Activated CD4-positive, CD25-positive, alpha-beta regulatory T cell treated with anti-CD3 and anti-CD28 coated beads, Interleukin-2, amount 50 U/mL, for 24 hours (primary cell): Measurements from ENCODE around the gene KIRREL3.
A peak's percentile ranks its signal among the peaks of the same experiment; 100 is the strongest.

Experiments used
- ATAC-seq, 2 donors: fragments of 150-1000 bp; cut with Tn5 transposase; one replicate each; pipeline ENCODE4 v1.10.0; 2021; ENCODE audit warnings: mild to moderate bottlenecking in 1 of 2, moderate library complexity in 1 of 2

KIRREL3 gene

DNA sequence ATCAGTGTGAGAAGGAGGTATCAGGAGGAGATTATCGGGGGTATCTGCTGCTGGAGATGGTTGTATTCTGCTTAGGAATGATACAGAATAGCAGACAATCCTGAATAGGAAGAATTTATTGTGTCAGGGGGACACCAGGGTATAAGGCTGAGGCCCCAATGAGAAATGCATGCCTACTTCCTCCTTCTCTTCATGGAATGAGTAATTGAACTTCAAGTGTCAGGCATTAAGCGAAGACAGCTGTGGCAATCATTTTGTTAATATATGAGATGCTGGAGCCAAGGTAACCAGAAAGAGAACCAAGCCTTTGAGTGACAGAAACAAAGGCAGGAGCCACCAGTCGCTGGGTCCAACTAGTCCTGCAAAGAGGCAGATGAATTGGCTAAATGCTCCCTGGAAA lies 49.1 kb downstream of the KIRREL3 start:
- ATAC-seq: no peak

- ATAC-seq: no peak
These were observed 51.3 kb downstream of the KIRREL3 start for GRCh38 chr11:126949066-126949891.

GRCh38 chr11:126948563-126948962 lies 52.0 kb downstream of the KIRREL3 start:
- no peak for ATAC-seq

GRCh38 chr11:126945319-126945718 lies 55.3 kb downstream of the KIRREL3 start:
- no peak for ATAC-seq

- no peak for ATAC-seq
These were observed 57.3 kb downstream of the KIRREL3 start for GRCh38 chr11:126943316-126943715.

DNA sequence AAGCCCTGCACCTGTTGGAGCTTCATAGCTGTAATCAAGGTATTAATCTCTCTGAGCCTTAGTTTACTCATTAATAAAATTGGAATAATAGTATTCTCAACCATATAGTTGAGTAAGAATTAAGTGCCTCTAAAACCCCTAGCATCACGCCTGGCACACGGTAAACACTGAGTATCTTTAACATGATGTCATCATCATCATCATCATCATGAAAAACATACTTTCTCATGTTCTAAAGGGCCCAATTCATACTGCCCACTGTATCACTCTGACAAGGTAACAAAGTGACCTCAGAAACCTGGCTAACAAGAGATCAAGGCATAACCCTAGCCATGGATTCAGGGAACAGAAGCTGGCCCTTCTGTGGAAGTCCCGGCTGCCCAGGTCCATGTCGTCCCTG lies 58.4 kb downstream of the KIRREL3 start:
- no peak for ATAC-seq

- ATAC-seq: no peak
These were observed 61.0 kb downstream of the KIRREL3 start for GRCh38 chr11:126939552-126939951.

DNA sequence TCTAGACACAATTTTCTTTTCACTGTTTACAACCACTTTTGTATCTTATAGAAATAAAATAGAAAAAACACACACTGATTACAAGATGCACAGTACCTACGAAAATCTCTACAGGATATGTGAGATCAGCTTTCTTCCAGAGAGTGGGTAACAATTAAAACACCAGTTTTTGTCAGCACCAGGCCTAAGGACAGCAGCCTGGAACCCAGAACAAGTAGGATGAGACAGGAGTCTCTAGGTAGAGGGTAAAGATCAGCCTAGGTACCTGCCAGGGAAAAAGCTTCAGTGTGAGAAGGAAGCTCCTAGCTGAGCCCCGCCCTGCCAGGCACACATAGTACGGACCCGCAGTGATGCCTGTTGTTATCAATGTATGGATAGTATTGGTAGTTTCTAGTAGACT lies 61.9 kb downstream of the KIRREL3 start:
- ATAC-seq: peak in 1 of 2 donors; percentile 9

DNA sequence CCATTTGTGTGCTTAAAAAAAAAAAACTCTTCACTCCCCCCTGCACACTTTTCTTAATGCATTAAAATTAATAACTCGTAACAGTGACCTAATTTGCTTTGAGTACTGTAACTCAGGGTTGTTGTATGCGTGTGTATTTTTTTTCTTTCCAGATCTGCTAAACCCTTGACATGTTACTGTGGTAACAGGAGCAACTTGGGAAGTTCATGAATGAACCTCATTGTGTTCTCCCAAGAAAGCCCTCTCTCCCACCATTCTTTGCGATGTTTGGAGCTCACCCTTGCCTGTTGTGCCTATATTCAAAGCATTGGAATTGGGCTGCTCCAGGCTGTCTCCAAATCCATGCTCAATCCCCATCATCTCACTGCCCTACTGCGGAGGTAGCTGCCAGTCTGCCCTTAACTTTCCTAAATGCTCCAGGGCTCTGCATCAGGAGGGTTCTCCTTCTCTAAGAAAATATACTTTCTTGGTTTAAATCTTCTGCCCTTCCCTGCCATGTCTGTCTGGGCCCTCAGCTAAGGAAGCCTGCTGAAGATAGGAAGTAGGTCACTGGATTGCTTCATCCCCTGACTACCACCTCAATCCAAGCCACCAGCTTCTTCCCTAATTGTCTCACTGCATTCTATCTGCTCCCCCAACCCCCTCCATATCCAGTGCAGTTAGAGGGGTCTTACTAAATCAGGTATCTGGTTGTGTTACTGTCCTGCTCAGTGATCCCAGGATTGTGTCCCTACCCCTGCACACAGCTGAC lies 70.3 kb downstream of the KIRREL3 start:
- no peak for ATAC-seq

DNA sequence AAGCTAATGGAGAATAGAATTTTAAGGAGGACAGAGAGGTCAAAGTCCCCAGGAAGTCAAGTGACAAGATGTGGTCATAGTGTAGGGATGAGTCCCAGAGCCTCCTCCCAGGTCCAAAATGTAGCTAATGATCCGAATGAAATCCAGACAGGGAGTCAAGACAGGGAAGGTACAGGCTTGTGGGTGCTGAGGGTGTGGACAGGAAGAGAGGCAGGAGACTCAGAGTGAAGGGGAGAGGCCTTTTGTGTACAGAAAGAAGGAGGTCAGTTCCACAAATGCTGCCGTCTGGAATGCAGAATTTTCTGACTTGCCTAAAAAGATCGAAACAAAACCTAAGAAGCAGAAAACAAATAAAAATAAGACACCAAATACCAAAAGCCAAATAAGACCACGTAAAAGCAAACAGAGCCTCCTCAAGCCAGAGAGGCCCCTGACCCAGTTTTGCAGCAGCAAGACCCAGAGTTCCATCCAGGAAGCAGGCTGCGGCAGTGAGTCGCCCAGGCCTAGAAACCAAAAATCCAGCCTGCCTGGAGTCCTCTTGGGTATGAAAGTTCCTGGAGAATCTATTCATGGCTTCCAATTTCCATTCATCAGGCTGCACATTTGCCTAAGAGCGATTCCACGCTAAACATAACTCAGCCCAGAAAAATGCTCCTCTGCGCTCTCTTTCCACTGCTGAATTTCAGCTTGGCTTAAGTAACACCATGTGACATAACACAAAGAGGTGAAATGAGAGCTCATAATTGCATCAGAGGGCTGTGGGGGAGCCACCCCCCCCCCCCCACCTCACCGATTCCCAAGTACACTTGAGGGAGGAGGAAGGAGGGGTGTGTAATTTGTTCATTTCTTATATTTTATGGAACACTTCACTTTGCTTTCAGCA lies 71.2 kb downstream of the KIRREL3 start:
- no peak for ATAC-seq

DNA sequence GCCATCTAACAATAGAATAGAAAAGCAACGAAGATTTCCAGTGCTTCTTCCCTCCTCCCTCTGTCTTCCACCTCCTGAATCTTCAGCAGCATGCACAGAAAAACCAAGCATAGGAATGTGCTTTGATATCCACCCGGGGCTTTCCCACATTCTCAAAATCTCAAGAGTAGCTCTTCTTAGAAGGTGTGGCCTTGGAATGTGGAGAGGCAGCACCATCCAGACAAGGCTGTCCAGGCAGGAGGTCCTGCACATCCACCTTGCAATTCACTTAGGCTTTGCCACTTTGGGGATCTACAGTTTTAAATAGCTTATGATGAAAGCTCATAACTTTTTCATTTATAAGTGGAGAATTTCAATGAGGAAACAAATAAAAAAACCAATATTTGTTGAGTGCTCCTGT lies 72.9 kb downstream of the KIRREL3 start:
- no peak for ATAC-seq

GRCh38 chr11:126926376-126926791 lies 74.2 kb downstream of the KIRREL3 start:
- no peak for ATAC-seq

GRCh38 chr11:126925321-126926093 lies 75.1 kb downstream of the KIRREL3 start:
- no peak for ATAC-seq

DNA sequence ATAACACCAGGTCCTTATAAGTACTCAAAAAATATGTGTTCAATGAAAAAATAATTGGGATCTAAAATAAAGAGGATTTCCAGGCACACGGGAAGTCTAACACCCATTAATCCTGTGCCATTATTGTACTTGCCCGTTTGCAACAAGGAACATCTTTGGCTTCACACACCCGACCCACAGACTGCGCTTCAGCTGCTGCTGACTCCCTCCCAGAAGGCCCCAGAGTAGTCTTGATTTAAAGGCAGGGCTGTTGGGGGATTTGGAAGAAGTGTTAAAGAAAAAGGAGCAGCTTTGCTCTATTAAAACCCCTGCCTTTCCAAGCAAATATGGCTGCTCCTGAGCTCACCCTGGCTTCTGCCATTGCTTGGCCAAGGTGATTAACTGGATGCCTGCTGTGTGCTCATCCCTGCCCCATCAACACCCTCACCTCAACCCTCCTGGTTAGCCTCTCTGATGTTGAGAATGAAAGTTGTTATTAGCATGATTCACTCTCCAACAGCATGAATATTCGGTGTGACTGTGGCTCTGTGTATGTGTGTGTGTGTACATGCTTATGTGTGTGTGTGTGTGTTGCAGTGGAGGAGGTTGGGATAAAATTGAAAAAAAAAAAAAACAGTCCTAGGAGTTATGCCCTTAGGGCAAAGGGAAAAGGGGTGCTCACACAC lies 76.1 kb downstream of the KIRREL3 start:
- ATAC-seq: no peak

- no peak for ATAC-seq
These were observed 79.7 kb downstream of the KIRREL3 start for GRCh38 chr11:126920833-126921232.

DNA sequence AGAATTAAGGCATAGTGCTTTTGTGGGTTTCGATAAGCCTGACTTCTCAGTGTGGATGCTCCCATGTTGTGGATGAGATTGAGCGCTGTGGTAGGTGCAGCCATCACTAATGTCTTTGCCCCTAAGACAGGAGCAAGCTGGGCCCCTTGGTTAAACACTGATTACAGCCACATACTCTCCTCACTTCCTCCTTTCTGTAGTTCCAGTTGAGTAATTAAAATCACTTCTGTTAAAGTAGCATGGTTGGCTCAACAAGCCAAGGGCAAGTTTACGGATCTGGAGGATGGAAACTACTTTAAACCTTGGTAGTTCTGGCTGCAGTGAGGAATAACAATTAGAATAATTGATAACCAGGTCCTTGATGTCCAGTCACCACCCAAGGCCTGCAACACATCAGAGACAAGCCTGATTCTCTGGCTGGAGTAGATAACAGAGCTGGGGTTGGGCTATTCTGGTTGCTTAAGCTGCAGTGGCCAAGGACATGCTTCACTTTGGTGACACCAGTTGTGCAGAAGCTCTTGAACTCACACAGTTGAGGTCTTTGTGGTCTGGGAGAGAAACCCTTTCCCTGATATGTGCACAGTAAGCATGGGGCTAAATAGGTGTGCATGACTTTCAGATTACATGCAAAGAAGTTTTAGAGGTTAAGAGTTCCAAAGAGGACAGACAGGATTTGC lies 81.3 kb downstream of the KIRREL3 start:
- ATAC-seq: no peak

DNA sequence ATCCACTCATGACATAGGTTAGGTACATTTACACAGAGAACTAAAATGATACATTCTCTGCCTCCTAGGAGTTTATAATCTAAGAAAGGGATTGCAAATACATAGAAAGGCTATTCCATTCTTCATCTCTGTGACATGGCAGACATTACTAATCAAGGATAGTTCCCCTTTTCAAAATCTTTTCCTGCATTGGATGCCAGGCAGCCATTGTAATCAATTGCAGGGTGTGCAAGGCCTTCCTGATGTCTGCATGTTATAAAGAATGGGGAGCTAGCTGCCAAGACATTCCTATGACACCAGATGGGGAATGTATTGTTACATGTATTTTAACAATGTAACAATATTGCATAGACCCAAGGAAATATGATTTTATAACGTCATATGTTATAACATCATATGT lies 82.0 kb downstream of the KIRREL3 start:
- no peak for ATAC-seq

DNA sequence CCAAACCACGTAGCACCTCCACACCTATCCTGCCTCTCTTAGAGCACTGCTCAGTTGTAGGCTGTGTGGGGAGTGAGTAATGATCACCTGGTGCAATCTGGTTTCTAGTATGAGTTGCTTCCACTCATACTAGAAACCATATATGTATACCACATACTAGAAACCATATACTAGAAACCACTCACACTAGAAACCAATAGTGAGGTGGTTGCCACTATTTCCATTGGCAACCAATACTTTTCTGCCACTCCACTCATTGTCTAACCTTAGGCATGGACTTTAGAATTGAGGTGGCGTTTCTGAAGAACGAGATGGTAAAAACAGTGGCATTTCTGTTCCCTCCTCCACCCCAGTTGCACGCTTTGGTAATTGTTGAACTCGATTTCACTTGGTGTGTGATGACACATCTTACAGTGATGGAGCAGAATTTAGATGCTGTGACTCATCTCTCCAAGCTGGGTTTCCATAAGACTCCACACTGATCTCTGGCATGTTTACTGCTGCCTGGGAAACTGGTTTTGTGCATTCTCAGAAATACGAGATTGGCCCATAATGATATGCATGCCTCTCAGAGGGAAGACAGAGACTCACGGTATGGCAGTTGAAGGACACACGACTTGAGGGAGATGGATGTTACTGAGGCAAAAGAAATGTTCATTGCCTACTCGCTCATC lies 82.9 kb downstream of the KIRREL3 start:
- peak; percentile 60 to 83 for ATAC-seq

GRCh38 chr11:126915430-126915829 lies 85.1 kb downstream of the KIRREL3 start:
- ATAC-seq: no peak

DNA sequence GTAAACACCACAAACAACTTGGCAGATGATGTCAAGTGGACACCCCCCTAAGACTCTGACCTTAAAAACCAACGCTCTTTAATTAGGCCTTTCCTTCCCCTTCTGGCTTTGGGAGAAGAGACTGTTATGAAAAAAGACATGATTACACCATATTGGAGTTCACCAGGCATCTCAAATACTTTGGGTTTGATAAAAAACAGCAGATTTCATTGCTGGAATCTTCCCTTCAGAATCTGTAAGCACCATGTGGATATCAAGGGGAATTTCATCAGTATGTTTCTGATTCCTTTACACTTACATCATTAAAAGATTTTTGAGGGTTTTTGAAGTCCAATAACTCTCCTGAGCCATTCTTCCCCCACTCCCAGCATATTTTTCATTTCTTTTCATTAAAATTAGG lies 85.6 kb downstream of the KIRREL3 start:
- no peak for ATAC-seq

- ATAC-seq: no peak
These were observed 86.4 kb downstream of the KIRREL3 start for GRCh38 chr11:126914166-126914565.
